ENCODE results near the gene DAPK1. TPM values are rescaled to one million over a fixed set of nuclear protein-coding genes. Genes with fewer than 3 reads are reported as not detected.

The DAPK1 gene
- total RNA-seq, 1 experiment from 2014 or later: 19.7 TPM

- Mint-ChIP-seq H3K4me1 (ENCODE audit: insufficient read depth, unreplicated experiment) (peaks cover 9% of the 10 kb centered on the region), H3K9me3 (ENCODE audit: unreplicated experiment) (no peaks in the 10 kb centered on the region), H3K36me3 (ENCODE audit: insufficient read depth, unreplicated experiment) (no peaks in the 10 kb centered on the region), H3K4me3 (ENCODE audit: unreplicated experiment) (no peak overlapping the region), H3K27ac (ENCODE audit: low read depth, unreplicated experiment) (no peak overlapping the region), H3K27me3 (ENCODE audit: insufficient read depth, unreplicated experiment) (no peaks in the 10 kb centered on the region)
- intact Hi-C loops (cut with micrococcal nuclease): no loop called here
- no peak for DNase-seq (ENCODE audit: unreplicated experiment)
- TF ChIP-seq CTCF (IDR thresholded peaks at IDR 0.05; ENCODE audit: unreplicated experiment): no peak
- POLR2A ChIA-PET: no interaction called here
- no TSS peak for BruUV-seq (replicated peaks)
- CTCF ChIA-PET: no interaction called here
Measured at GRCh38 chr9:87594662-87595061, 97.0 kb downstream of the DAPK1 start.

- Mint-ChIP-seq H3K4me1 (ENCODE audit: insufficient read depth, unreplicated experiment) (peaks cover 9% of the 10 kb centered on the region), H3K4me3 (ENCODE audit: unreplicated experiment) (no peak overlapping the region), H3K36me3 (ENCODE audit: insufficient read depth, unreplicated experiment) (no peaks in the 10 kb centered on the region), H3K9me3 (ENCODE audit: unreplicated experiment) (no peaks in the 10 kb centered on the region), H3K27me3 (ENCODE audit: insufficient read depth, unreplicated experiment) (no peaks in the 10 kb centered on the region), H3K27ac (ENCODE audit: low read depth, unreplicated experiment) (no peak overlapping the region)
- no peak for TF ChIP-seq CTCF (IDR thresholded peaks at IDR 0.05; ENCODE audit: unreplicated experiment)
- ChIA-PET CTCF (no interaction called here), POLR2A (no interaction called here)
- intact Hi-C loops (cut with micrococcal nuclease): no loop called here
- no peak for DNase-seq (ENCODE audit: unreplicated experiment)
- BruUV-seq (replicated peaks): no TSS peak
Measured at GRCh38 chr9:87595610-87596009, 97.9 kb downstream of the DAPK1 start.

GRCh38 chr9:87596862-87597261 is 99.2 kb downstream of the DAPK1 start:
- ChIA-PET CTCF (interaction anchor here (0.8 kb wide), 1 partner anchor 65 kb away, joined by 3 read pairs; no protein-coding TSS in a partner anchor), POLR2A (no interaction called here)
- no peak for DNase-seq (ENCODE audit: unreplicated experiment)
- H3K27ac Mint-ChIP-seq (ENCODE audit: low read depth, unreplicated experiment): no peak overlapping the region
- BruUV-seq (replicated peaks): no TSS peak
- no peak for TF ChIP-seq CTCF (IDR thresholded peaks at IDR 0.05; ENCODE audit: unreplicated experiment)
- no peak overlapping the region for H3K4me3 Mint-ChIP-seq (ENCODE audit: unreplicated experiment)
- no peaks in the 10 kb centered on the region for H3K27me3 Mint-ChIP-seq (ENCODE audit: insufficient read depth, unreplicated experiment)
- no peaks in the 10 kb centered on the region for H3K9me3 Mint-ChIP-seq (ENCODE audit: unreplicated experiment)
- H3K4me1 Mint-ChIP-seq (ENCODE audit: insufficient read depth, unreplicated experiment): peaks cover 9% of the 10 kb centered on the region
- intact Hi-C loops (cut with micrococcal nuclease): no loop called here
- no peaks in the 10 kb centered on the region for H3K36me3 Mint-ChIP-seq (ENCODE audit: insufficient read depth, unreplicated experiment)

- H3K27me3 Mint-ChIP-seq (ENCODE audit: insufficient read depth, unreplicated experiment): no peaks in the 10 kb centered on the region
- H3K9me3 Mint-ChIP-seq (ENCODE audit: unreplicated experiment): no peaks in the 10 kb centered on the region
- no peaks in the 10 kb centered on the region for H3K36me3 Mint-ChIP-seq (ENCODE audit: insufficient read depth, unreplicated experiment)
- intact Hi-C loops (cut with micrococcal nuclease): no loop called here
- no peak for DNase-seq (ENCODE audit: unreplicated experiment)
- no peak overlapping the region for H3K4me3 Mint-ChIP-seq (ENCODE audit: unreplicated experiment)
- no peak overlapping the region for H3K27ac Mint-ChIP-seq (ENCODE audit: low read depth, unreplicated experiment)
- no TSS peak for BruUV-seq (replicated peaks)
- POLR2A ChIA-PET: no interaction called here
- no peak for TF ChIP-seq CTCF (IDR thresholded peaks at IDR 0.05; ENCODE audit: unreplicated experiment)
- CTCF ChIA-PET: interaction anchor here (0.7 to 0.8 kb wide), 2 partner anchors 64 to 1838 kb away, joined by 3 read pairs; no protein-coding TSS in a partner anchor
- peaks cover 1% of the 10 kb centered on the region for H3K4me1 Mint-ChIP-seq (ENCODE audit: insufficient read depth, unreplicated experiment)
Measured at GRCh38 chr9:87597710-87598443, 100.2 kb downstream of the DAPK1 start.

Data from MCF 10A (cell line).